HepG2 (cell line): ENCODE results near the gene C5AR2. TPM values are rescaled to one million over a fixed set of nuclear protein-coding genes. Genes with fewer than 3 reads are reported as not detected.

Source experiments
- ATAC-seq: fragments of 200-7000 bp; cut with Tn5 transposase; 3 replicates; pipeline ENCODE4 v1.9.1; 2020; ENCODE audit warnings: mild to moderate bottlenecking, moderate library complexity
- BruUV-seq: library from RNA; stranded (reverse); fragments of 400-500 nt; replicated peaks from 2 replicates; lab custom pipeline; 2021; lab: Mats Ljungman, UMichigan
- CTCF ChIA-PET: fragments of 300-600 bp; formaldehyde crosslinking; extraction: SDS; loops from one replicate; lab custom pipeline; 2021; ENCODE audit warnings: low total read pairs, inconsistent platforms, low intra/inter-chr PET ratio; lab: Yijun Ruan, JAX
- POLR2A ChIA-PET: fragments of 350-600 bp; sonication (Branson Sonifier 250); formaldehyde crosslinking; loops from one replicate; lab custom pipeline; 2020; ENCODE audit warnings: antibody characterized with exemption, inconsistent platforms; lab: Yijun Ruan, JAX
- DNase-seq: peaks from one replicate; pipeline ENCODE4 v3.0.0-alpha.2; 2015; ENCODE audit warnings: low spot score
- FAIRE-seq: peaks from 3 replicates; lab custom pipeline; 2011; peaks lifted over from hg19 to GRCh38; lab: Jason Lieb, UNC
- H2AFZ ChIP-seq: one replicate; pipeline ENCODE4 v1.6.1; 2011; ENCODE audit warnings: low read length, inconsistent platforms
- H3K27ac ChIP-seq: fragments of 300-600 bp; 3 replicates; pipeline ENCODE4 v1.8.0; 2011; ENCODE audit warnings: mixed run types, mild to moderate bottlenecking, mixed read lengths, low read length, inconsistent platforms; ENCODE audit not compliant: insufficient read depth; ENCODE audit errors: extremely low read length
- H3K27me3 ChIP-seq, 2 experiments: fragments of 200-600 bp in 1 of 2; 2 replicates in 1 of 2; 3 replicates in 1 of 2; pipeline versions ENCODE4 v1.6.0 to v1.8.0; 2011; ENCODE audit warnings: low read length in 2 of 2, mild to moderate bottlenecking in 2 of 2, moderate library complexity in 2 of 2, inconsistent platforms in 1 of 2; ENCODE audit not compliant: insufficient read depth in 2 of 2, control insufficient read depth in 1 of 2
- H3K36me3 ChIP-seq, 2 experiments: fragments of 200-600 bp in 1 of 2; replicated peaks in 1 of 2; 2 replicates in 1 of 2; 3 replicates in 1 of 2; pipeline versions ENCODE4 v1.5.1 to v1.8.0; 2011; ENCODE audit warnings: low read length in 2 of 2, inconsistent platforms in 1 of 2; ENCODE audit not compliant: insufficient read depth in 2 of 2, control insufficient read depth in 1 of 2
- H3K4me1 ChIP-seq: 2 replicates; pipeline ENCODE4 v1.5.1; 2012; ENCODE audit warnings: low read length, inconsistent platforms; ENCODE audit not compliant: insufficient read depth
- H3K4me2 ChIP-seq: 2 replicates; pipeline ENCODE4 v1.6.0; 2011; ENCODE audit warnings: low read depth, low read length, inconsistent platforms
- H3K4me3 ChIP-seq, 3 experiments: fragments of 200-600 bp in 1 of 3; sonication (generic), shearing (Covaris generic) in 1 of 3; replicated peaks in 1 of 3; 2 replicates each; pipeline ENCODE4 v1.5.1; 2011 to 2016; ENCODE audit warnings: low read length in 3 of 3, inconsistent platforms in 2 of 3, low read depth in 2 of 3, mild to moderate bottlenecking in 2 of 3, control low read depth in 1 of 3, mixed read lengths in 1 of 3; ENCODE audit not compliant: insufficient read depth in 1 of 3
- H3K79me2 ChIP-seq: one replicate; pipeline ENCODE4 v1.6.1; 2011; ENCODE audit warnings: low read length, inconsistent platforms; ENCODE audit not compliant: insufficient read depth
- H3K9ac ChIP-seq: 2 replicates; pipeline ENCODE4 v1.6.0; 2011; ENCODE audit warnings: mild to moderate bottlenecking, low read depth, low read length, inconsistent platforms; ENCODE audit not compliant: insufficient read depth
- H3K9me3 ChIP-seq: 2 replicates; pipeline ENCODE4 v1.5.1; 2012; ENCODE audit warnings: mild to moderate bottlenecking, low read length
- H4K20me1 ChIP-seq: 2 replicates; pipeline ENCODE4 v1.6.0; 2011; ENCODE audit warnings: inconsistent platforms, mild to moderate bottlenecking, low read length, moderate library complexity; ENCODE audit not compliant: insufficient read depth
- ATF7 ChIP-seq, 2 experiments: fragments of 450-650 bp in 1 of 2; sonication (generic) in 1 of 2; formaldehyde crosslinking in 1 of 2; IDR thresholded peaks; 2 replicates each; pipeline versions ENCODE4 v1.4.0 to v1.6.1; 2016 to 2020; ENCODE audit warnings: antibody characterized with exemption in 1 of 2, mild to moderate bottlenecking in 1 of 2, missing genetic modification reagents in 1 of 2
- ATRX ChIP-seq: sonication (generic); formaldehyde crosslinking; IDR thresholded peaks from 2 replicates; pipeline ENCODE4 v1.4.0; 2020; ENCODE audit warnings: missing genetic modification reagents, borderline replicate concordance
- CEBPB ChIP-seq: IDR thresholded peaks from 2 replicates; pipeline ENCODE4 v1.6.1; 2011; ENCODE audit warnings: low read depth, low read length, improper control_type of control experiment, borderline replicate concordance
- HNRNPL ChIP-seq: fragments of 200-400 bp; formaldehyde crosslinking; IDR thresholded peaks from 2 replicates; pipeline ENCODE4 v1.6.1; 2017; ENCODE audit warnings: mild to moderate bottlenecking, low read depth, low read length
- SNAPC5 ChIP-seq: sonication (generic); formaldehyde crosslinking; IDR thresholded peaks from 2 replicates; pipeline ENCODE4 v1.8.1; 2023; ENCODE audit warnings: mild to moderate bottlenecking, missing genetic modification reagents, borderline replicate concordance
- TAF15 ChIP-seq: fragments of 200-400 bp; formaldehyde crosslinking; IDR thresholded peaks from one replicate; pipeline ENCODE4 v1.6.1; 2018; ENCODE audit warnings: mild to moderate bottlenecking, low read depth, low read length; ENCODE audit not compliant: poor library complexity, severe bottlenecking
- ZNF251 ChIP-seq: sonication (generic); formaldehyde crosslinking; IDR thresholded peaks from 2 replicates; pipeline ENCODE4 v1.9.0; 2021; ENCODE audit warnings: mild to moderate bottlenecking, missing genetic modification reagents
- WGBS: methylation state at CpG from one replicate; pipeline ENCODE4 v1.1.6; 2017; ENCODE audit warnings: low lambda C conversion rate; 5-methylcytosine and 5-hydroxymethylcytosine counted together
- in situ Hi-C: cut with HindIII; loops from 2 replicates; pipeline ENCODE4 v1.10.0; 2017; ENCODE audit warnings: low pct_unique_long_range_greater_than_20kb; ENCODE audit not compliant: extremely low pct_ligation_motif_present
- intact Hi-C: fragments of 100-400 bp; cut with micrococcal nuclease; formaldehyde crosslinking; loops from one replicate; pipeline ENCODE4 v1.10.0; 2022; ENCODE audit not compliant: unreplicated experiment
- polyA plus RNA-seq, 8 experiments: library from polyadenylated mRNA; depleted of rRNA in 3 of 8; stranded (reverse) in 7 of 8; unstranded in 1 of 8; fragments of >200 nt; fragmentation: Illumina TruSeq in 4 of 8; extraction: Trizol in 4 of 8; gene quantifications; 2 replicates each; pipeline versions ENCODE4 v1.2.1 to v1.2.3, GENCODE V29; 2011 to 2016; ENCODE audit warnings: low read depth in 4 of 8, missing spikeins in 1 of 8, mixed read lengths in 1 of 8; ENCODE audit not compliant: insufficient read depth in 1 of 8
- total RNA-seq, 5 experiments: library from RNA; depleted of rRNA; stranded (reverse); fragments of >200 nt; fragmentation: Illumina TruSeq; extraction: Trizol; gene quantifications; 2 replicates each; pipeline ENCODE4 v1.2.3, GENCODE V29; 2016; ENCODE audit warnings: low read depth in 1 of 5
- TF ChIP-seq, protein P1 (sequence below): sonication (generic); formaldehyde crosslinking; IDR thresholded peaks from 2 replicates; pipeline ENCODE4 v1.4.0; 2020; ENCODE audit warnings: missing genetic modification reagents
- TF ChIP-seq, protein P2 (sequence below): sonication (generic); formaldehyde crosslinking; IDR thresholded peaks from 2 replicates; pipeline ENCODE4 v1.9.0; 2021; ENCODE audit warnings: mild to moderate bottlenecking, missing genetic modification reagents

Gene C5AR2
- total and polyA plus RNA-seq, 2 of the 13 experiments (the other 11 are each of a cell fraction or from before 2014, with no cell fraction given), result 0.09 to 0.24 TPM

DNA sequence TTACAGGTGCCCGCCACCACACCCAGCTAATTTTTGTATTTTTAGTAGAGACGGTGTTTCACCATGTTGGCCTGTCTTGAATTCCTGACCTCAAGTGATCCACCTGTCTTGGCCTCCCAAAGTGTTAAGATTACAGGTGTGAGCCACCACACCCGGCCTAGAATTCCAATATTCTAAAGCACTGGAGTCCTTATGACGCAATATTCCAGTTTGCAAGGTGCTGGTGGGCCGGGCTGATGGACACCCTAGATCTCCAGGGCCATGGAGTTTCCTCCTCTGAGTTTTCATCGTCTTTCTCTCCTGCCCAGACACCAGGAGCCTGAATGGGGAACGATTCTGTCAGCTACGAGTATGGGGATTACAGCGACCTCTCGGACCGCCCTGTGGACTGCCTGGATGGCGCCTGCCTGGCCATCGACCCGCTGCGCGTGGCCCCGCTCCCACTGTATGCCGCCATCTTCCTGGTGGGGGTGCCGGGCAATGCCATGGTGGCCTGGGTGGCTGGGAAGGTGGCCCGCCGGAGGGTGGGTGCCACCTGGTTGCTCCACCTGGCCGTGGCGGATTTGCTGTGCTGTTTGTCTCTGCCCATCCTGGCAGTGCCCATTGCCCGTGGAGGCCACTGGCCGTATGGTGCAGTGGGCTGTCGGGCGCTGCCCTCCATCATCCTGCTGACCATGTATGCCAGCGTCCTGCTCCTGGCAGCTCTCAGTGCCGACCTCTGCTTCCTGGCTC is 8.7 kb downstream of the C5AR2 start:
- 60% methylated on average over 19 of the region's 29 CpGs for WGBS
- Histone ChIP-seq H3K4me3 (no peak overlapping the region), H2AFZ (no peak overlapping the region), H4K20me1 (no peaks in the 10 kb centered on the region), H3K27ac (no peak overlapping the region), H3K27me3 (no peaks in the 10 kb centered on the region; a peak in 2 of 5 replicates), H3K9ac (no peak overlapping the region), H3K9me3 (no peaks in the 10 kb centered on the region), H3K36me3 (no peaks in the 10 kb centered on the region), H3K4me2 (no peak overlapping the region), H3K4me1 (peaks cover 13% of the 10 kb centered on the region), H3K79me2 (no peaks in the 10 kb centered on the region)
- ChIA-PET POLR2A (no interaction called here), CTCF (no interaction called here)
- in situ Hi-C loops, result no loop called here
- TF ChIP-seq TAF15 (no peak), CEBPB (peak; percentile 77), SNAPC5 (no peak), ATF7 (IDR thresholded peaks at IDR 0.05) (0 out of 2 replicates have a peak, but pooled peaks have one; percentile 37), ATF7 (CRISPR knock-in tag; IDR thresholded peaks at IDR 0.05) (no peak), ATRX (CRISPR knock-in tag) (no peak), ZNF251 (CRISPR knock-in tag) (no peak), HNRNPL (peak; percentile 67; the same call in 1 of the 2 replicates)
- TF ChIP-seq, protein P1, sequence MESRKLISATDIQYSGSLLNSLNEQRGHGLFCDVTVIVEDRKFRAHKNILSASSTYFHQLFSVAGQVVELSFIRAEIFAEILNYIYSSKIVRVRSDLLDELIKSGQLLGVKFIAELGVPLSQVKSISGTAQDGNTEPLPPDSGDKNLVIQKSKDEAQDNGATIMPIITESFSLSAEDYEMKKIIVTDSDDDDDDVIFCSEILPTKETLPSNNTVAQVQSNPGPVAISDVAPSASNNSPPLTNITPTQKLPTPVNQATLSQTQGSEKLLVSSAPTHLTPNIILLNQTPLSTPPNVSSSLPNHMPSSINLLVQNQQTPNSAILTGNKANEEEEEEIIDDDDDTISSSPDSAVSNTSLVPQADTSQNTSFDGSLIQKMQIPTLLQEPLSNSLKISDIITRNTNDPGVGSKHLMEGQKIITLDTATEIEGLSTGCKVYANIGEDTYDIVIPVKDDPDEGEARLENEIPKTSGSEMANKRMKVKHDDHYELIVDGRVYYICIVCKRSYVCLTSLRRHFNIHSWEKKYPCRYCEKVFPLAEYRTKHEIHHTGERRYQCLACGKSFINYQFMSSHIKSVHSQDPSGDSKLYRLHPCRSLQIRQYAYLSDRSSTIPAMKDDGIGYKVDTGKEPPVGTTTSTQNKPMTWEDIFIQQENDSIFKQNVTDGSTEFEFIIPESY, result peak; percentile 25; the same call in 1 of the 2 replicates
- TF ChIP-seq, protein P2, sequence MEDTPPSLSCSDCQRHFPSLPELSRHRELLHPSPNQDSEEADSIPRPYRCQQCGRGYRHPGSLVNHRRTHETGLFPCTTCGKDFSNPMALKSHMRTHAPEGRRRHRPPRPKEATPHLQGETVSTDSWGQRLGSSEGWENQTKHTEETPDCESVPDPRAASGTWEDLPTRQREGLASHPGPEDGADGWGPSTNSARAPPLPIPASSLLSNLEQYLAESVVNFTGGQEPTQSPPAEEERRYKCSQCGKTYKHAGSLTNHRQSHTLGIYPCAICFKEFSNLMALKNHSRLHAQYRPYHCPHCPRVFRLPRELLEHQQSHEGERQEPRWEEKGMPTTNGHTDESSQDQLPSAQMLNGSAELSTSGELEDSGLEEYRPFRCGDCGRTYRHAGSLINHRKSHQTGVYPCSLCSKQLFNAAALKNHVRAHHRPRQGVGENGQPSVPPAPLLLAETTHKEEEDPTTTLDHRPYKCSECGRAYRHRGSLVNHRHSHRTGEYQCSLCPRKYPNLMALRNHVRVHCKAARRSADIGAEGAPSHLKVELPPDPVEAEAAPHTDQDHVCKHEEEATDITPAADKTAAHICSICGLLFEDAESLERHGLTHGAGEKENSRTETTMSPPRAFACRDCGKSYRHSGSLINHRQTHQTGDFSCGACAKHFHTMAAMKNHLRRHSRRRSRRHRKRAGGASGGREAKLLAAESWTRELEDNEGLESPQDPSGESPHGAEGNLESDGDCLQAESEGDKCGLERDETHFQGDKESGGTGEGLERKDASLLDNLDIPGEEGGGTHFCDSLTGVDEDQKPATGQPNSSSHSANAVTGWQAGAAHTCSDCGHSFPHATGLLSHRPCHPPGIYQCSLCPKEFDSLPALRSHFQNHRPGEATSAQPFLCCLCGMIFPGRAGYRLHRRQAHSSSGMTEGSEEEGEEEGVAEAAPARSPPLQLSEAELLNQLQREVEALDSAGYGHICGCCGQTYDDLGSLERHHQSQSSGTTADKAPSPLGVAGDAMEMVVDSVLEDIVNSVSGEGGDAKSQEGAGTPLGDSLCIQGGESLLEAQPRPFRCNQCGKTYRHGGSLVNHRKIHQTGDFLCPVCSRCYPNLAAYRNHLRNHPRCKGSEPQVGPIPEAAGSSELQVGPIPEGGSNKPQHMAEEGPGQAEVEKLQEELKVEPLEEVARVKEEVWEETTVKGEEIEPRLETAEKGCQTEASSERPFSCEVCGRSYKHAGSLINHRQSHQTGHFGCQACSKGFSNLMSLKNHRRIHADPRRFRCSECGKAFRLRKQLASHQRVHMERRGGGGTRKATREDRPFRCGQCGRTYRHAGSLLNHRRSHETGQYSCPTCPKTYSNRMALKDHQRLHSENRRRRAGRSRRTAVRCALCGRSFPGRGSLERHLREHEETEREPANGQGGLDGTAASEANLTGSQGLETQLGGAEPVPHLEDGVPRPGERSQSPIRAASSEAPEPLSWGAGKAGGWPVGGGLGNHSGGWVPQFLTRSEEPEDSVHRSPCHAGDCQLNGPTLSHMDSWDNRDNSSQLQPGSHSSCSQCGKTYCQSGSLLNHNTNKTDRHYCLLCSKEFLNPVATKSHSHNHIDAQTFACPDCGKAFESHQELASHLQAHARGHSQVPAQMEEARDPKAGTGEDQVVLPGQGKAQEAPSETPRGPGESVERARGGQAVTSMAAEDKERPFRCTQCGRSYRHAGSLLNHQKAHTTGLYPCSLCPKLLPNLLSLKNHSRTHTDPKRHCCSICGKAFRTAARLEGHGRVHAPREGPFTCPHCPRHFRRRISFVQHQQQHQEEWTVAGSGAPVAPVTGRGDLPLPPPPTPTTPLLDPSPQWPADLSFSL (CRISPR knock-in tag), result no peak
- intact Hi-C loops, result no loop called here
- FAIRE-seq, result no peak
- no peak; the same call in 2 of the 3 replicates for ATAC-seq
- no peak for DNase-seq
- no TSS peak for BruUV-seq
